EL (cell line): ENCODE results near the gene SGSM2.
A peak's percentile ranks its signal among the peaks of the same experiment; 100 is the strongest.

Experiments
- DNase-seq: peaks from one replicate; pipeline ENCODE4 v3.0.0-alpha.2; 2016

SGSM2 gene

GRCh38 chr17:2387086-2388019 lies 50.1 kb downstream of the SGSM2 start:
- no peak for DNase-seq

GRCh38 chr17:2388020-2388682 lies 50.9 kb downstream of the SGSM2 start:
- no peak for DNase-seq

GRCh38 chr17:2388683-2389055 lies 51.4 kb downstream of the SGSM2 start:
- no peak for DNase-seq

- no peak for DNase-seq
Measured at GRCh38 chr17:2390199-2390836, 53.0 kb downstream of the SGSM2 start.

GRCh38 chr17:2391597-2392251 lies 54.4 kb downstream of the SGSM2 start:
- no peak for DNase-seq

GRCh38 chr17:2392252-2393173 lies 55.2 kb downstream of the SGSM2 start:
- DNase-seq: peak; percentile 97

- DNase-seq: peak; percentile 90
Measured at GRCh38 chr17:2393174-2393953, 56.1 kb downstream of the SGSM2 start.

GRCh38 chr17:2393954-2394749 lies 56.9 kb downstream of the SGSM2 start:
- DNase-seq: no peak

- no peak for DNase-seq
Measured at GRCh38 chr17:2394775-2395201, 57.5 kb downstream of the SGSM2 start.

- peak; percentile 38 for DNase-seq
Measured at GRCh38 chr17:2395258-2396181, 58.2 kb downstream of the SGSM2 start.

- no peak for DNase-seq
Measured at GRCh38 chr17:2396192-2396567, 58.9 kb downstream of the SGSM2 start.

- peak; percentile 100 for DNase-seq
Measured at GRCh38 chr17:2396568-2397246, 59.4 kb downstream of the SGSM2 start.

- DNase-seq: no peak
Measured at GRCh38 chr17:2397247-2398171, 60.2 kb downstream of the SGSM2 start.

- DNase-seq: no peak
Measured at GRCh38 chr17:2398182-2398581, 60.9 kb downstream of the SGSM2 start.

- peak; percentile 76 for DNase-seq
Measured at GRCh38 chr17:2398655-2399571, 61.6 kb downstream of the SGSM2 start.
